HL-60/S4 treated with phorbol 12-myristate 13-acetate at 8.2 ng/mL for 4 days and 3 days (cell line): ENCODE results near the gene AGAP6.
"Not testable (repeated sequence)": the region's sequence is repeated elsewhere in the genome, so short reads cannot be mapped to it uniquely, and the experiment has no call there.

Experiments used
- in situ Hi-C: fragments of 300-500 bp; cut with MboI; formaldehyde crosslinking; loops from 2 replicates; pipeline ENCODE4 v1.15.0; 2022; ENCODE audit warnings: low sequenced_read_pairs

AGAP6 gene

GRCh38 chr10:50024716-50025383, 36.6 kb downstream of the AGAP6 start:
- in situ Hi-C loops, result not testable (repeated sequence)

DNA sequence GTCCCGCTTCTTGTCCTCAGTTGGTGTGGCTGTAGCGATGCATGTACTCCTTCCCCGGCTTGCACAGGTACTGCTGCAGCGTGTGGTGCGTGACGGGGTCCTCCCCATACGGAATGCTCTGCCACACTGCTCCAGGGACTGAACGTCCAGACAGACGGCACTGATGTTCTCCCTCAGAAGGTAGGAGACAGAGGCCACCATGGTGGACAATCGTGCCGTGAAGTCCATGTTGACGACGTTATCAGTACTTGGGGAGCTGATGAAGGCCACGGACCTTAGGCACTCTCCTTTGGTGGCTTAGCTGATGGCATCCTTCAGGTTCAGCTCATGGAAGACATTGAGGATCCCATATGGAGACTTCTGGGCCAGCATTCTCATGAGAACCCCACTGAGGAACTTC, 37.4 kb downstream of the AGAP6 start:
- in situ Hi-C loops, result no loop called here

GRCh38 chr10:50027195-50027594, 39.0 kb downstream of the AGAP6 start:
- in situ Hi-C loops, result no loop called here

- in situ Hi-C loops, result no loop called here
Measured at GRCh38 chr10:50033481-50033880, 45.3 kb downstream of the AGAP6 start.

GRCh38 chr10:50035337-50035736, 47.1 kb downstream of the AGAP6 start:
- in situ Hi-C loops, result not testable (repeated sequence)

GRCh38 chr10:50044941-50045664, 56.9 kb downstream of the AGAP6 start:
- in situ Hi-C loops, result no loop called here

- in situ Hi-C loops, result not testable (repeated sequence)
Measured at GRCh38 chr10:50046457-50046856, 58.3 kb downstream of the AGAP6 start.

DNA sequence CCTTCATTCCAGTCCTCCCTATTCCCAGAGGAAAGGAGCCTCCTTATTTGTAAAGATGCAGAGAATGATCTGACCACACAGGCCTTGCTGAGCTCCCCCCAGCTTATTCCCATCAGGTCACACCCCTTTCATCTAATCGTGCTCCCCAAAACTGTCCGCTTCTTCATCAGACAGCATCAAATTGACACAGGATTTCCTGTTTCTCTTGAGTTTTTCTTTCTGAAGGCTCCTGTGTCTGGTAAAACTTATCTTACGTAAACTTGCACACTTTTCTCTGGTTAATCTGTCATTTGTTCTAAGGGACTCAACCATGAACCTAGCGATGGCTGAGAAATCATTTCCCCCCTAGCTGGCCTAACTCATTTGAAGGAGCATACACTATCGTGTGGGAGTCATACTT, 59.4 kb downstream of the AGAP6 start:
- in situ Hi-C loops, result not testable (repeated sequence)

GRCh38 chr10:50051995-50052660, 63.9 kb downstream of the AGAP6 start:
- in situ Hi-C loops, result not testable (repeated sequence)

DNA sequence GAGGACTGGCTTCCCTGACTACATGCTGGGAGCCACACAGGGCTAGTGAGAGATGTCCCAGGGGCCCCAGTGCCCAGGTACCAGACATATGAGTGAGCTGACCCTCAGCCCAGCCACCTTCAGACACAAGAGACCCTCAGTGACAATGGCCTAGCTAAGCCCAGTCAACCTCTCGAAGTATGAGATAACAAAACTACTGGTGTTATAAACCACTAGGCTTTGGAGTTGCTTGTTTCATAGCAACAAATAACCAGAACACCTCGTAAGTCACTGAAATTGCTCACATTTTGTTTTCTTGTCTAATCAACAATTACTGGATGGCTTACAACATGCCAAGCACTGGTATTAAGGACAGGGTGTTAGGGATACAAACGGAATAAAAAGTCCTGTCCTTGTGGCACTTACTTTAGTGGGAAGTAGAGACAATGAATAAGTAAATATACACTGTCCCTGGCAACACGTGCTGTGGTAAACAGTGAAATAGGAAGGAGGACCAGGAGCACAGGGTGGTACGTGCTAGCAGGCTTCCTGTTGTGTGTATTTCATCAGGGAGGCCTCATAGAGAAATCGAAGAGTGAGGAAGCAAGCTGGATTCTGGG, 64.7 kb downstream of the AGAP6 start:
- in situ Hi-C loops, result not testable (repeated sequence)

GRCh38 chr10:50055494-50056292, 67.5 kb downstream of the AGAP6 start:
- in situ Hi-C loops, result not testable (repeated sequence)

DNA sequence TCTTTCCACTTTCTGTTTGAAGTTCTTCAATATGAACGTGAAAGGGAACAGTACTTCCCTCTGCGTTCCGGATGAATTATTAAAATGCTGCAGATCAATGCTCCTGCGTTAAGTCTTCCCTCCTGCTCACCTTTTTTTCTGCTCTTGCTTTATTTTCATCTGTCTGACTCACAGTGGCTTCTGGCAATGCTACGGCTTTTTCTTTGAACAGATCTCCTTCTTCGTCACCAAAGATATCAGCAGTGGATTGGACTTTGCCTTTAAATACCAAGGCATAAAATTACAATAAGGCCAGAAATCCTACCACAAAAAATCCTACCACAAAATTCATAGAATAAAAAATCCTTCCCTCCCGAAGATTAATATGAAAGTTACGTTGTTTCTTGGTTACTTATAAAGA, 68.4 kb downstream of the AGAP6 start:
- in situ Hi-C loops, result not testable (repeated sequence)

DNA sequence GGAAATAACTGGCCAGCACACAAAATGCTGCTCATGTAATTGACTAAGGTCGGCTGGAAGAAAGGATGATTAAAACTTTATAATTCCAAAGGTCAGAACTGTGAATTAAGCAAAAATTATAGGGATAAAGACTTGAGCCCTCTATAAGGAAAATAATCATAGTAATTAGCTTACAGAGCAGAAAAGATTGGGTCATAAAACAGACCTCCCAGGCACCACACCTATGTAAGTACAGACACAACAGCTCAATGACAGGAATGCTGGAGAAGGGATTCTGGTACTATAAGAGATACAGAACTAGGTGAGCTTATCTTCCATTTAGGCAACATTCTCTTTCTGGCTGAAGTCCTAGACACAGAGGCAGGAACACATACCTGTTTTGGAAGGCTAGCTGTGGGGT, 70.5 kb downstream of the AGAP6 start:
- in situ Hi-C loops, result not testable (repeated sequence)

DNA sequence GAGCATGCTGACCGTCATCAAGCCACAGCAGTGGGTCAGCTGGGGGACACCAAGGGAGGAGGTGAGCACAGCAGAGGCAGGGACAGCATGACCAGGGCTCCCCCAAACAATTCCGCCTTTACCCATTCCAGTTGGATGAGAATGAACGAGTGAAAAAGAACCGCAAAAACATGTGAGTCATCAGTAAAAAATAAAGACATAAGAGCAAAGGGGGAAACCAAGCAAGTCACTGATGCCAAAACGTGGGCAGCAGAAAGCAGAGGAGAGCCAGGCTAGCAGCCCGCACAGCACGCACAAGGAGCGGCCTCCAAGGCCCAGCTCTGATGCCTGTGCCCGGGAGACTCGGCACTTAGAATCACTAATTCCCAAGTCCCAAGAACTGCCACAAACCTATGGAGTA, 71.7 kb downstream of the AGAP6 start:
- in situ Hi-C loops, result not testable (repeated sequence)
